B cell (primary cell): ENCODE data around the gene RNF32. TPM values are rescaled to one million over a fixed set of nuclear protein-coding genes. Genes with fewer than 3 reads are reported as not detected.

ENCODE experiments used
- ATAC-seq: fragments of 200-7000 bp; cut with Tn5 transposase; one replicate; pipeline ENCODE4 v1.10.0; 2021; ENCODE audit warnings: low read depth, mild to moderate bottlenecking, moderate number of reproducible peaks, moderate library complexity
- CTCF ChIA-PET: fragments of 350-600 bp; sonication (Branson Sonifier 250); formaldehyde crosslinking; loops from one replicate; lab custom pipeline; 2021; ENCODE audit warnings: antibody characterized with exemption, inconsistent platforms; lab: Charles Lee
- POLR2A ChIA-PET: fragments of 350-600 bp; sonication (Branson Sonifier 250); formaldehyde crosslinking; loops from one replicate; lab custom pipeline; 2021; ENCODE audit warnings: antibody characterized with exemption; lab: Charles Lee
- DNase-seq: peaks from one replicate; pipeline ENCODE4 v3.0.0; 2013
- H2AFZ ChIP-seq: 2 replicates; pipeline ENCODE4 v1.6.1; 2012; ENCODE audit warnings: mild to moderate bottlenecking, low read depth, low read length; ENCODE audit not compliant: insufficient read depth, poor library complexity, severe bottlenecking
- H3K27ac ChIP-seq, 2 donors: 1 replicate in 1 of 2; 2 replicates in 1 of 2; pipeline ENCODE4 v1.5.1; 2012 to 2013; ENCODE audit warnings: low read length in 2 of 2, mild to moderate bottlenecking in 2 of 2, moderate library complexity in 1 of 2
- H3K27me3 ChIP-seq, 4 experiments: fragments of 200-600 bp in 1 of 4; sonication (generic) in 1 of 4; replicated peaks in 1 of 4; 1 replicate in 2 of 4; 2 replicates in 2 of 4; pipeline versions ENCODE4 v1.6.1 to v1.7.0; 2013 to 2016; ENCODE audit warnings: low read length in 3 of 4, mild to moderate bottlenecking in 2 of 4, mixed read lengths in 1 of 4, moderate library complexity in 1 of 4; ENCODE audit not compliant: insufficient read depth in 4 of 4, control insufficient read depth in 3 of 4; ENCODE audit errors: control extremely low read depth in 1 of 4
- H3K36me3 ChIP-seq, 2 experiments: replicated peaks in 1 of 2; 1 replicate in 1 of 2; 2 replicates in 1 of 2; pipeline versions ENCODE4 v1.6.1 to v1.7.1; 2013; ENCODE audit warnings: low read length in 1 of 2; ENCODE audit not compliant: insufficient read depth in 2 of 2, control insufficient read depth in 1 of 2; ENCODE audit errors: control extremely low read depth in 1 of 2, extremely low read depth in 1 of 2
- H3K4me1 ChIP-seq, 2 donors: fragments of 200-600 bp in 1 of 2; sonication (generic) in 1 of 2; 1 replicate in 1 of 2; 2 replicates in 1 of 2; pipeline versions ENCODE4 v1.5.1 to v1.6.1; 2013 to 2017; ENCODE audit warnings: low read length in 2 of 2; ENCODE audit not compliant: control insufficient read depth in 2 of 2, insufficient read depth in 2 of 2
- H3K4me2 ChIP-seq: replicated peaks from 2 replicates; pipeline ENCODE3; 2012; ENCODE audit warnings: mild to moderate bottlenecking, low read depth, low read length; ENCODE audit not compliant: poor library complexity, severe bottlenecking
- H3K4me3 ChIP-seq, 5 experiments: fragments of 200-600 bp in 1 of 5; sonication (generic) in 1 of 5; 1 replicate in 3 of 5; 2 replicates in 2 of 5; pipeline versions ENCODE4 v1.5.1 to v1.7.0; 2011 to 2016; ENCODE audit warnings: low read length in 4 of 5, mild to moderate bottlenecking in 4 of 5, low read depth in 2 of 5, control low read depth in 1 of 5, moderate library complexity in 1 of 5; ENCODE audit not compliant: insufficient read depth in 1 of 5; ENCODE audit errors: control extremely low read depth in 1 of 5, extremely low read depth in 1 of 5
- H3K79me2 ChIP-seq: fragments of 200-600 bp; sonication (generic); one replicate; pipeline ENCODE4 v1.6.0; 2016; ENCODE audit warnings: low read length; ENCODE audit not compliant: control insufficient read depth, insufficient read depth
- H3K9ac ChIP-seq: fragments of 200-600 bp; sonication (generic); 2 replicates; pipeline ENCODE4 v1.6.1; 2017; ENCODE audit warnings: mild to moderate bottlenecking, low read length, moderate library complexity
- H3K9me3 ChIP-seq, 3 donors: one replicate each; pipeline versions ENCODE4 v1.6.1 to v1.7.1; 2013; ENCODE audit warnings: low read length in 2 of 3; ENCODE audit not compliant: control insufficient read depth in 2 of 3, insufficient read depth in 1 of 3; ENCODE audit errors: control extremely low read depth in 1 of 3
- H4K20me1 ChIP-seq: 2 replicates; pipeline ENCODE4 v1.6.0; 2012; ENCODE audit warnings: mild to moderate bottlenecking, low read length; ENCODE audit not compliant: insufficient read depth, control insufficient read depth, poor library complexity, severe bottlenecking
- H3K27ac Mint-ChIP-seq: one replicate; pipeline ENCODE4 v1.8.0; 2021; ENCODE audit warnings: mixed read lengths
- H3K27me3 Mint-ChIP-seq: one replicate; pipeline ENCODE4 v1.8.0; 2021; ENCODE audit warnings: mixed read lengths
- H3K4me1 Mint-ChIP-seq: one replicate; pipeline ENCODE4 v1.8.0; 2021; ENCODE audit warnings: mixed read lengths
- H3K4me3 Mint-ChIP-seq: one replicate; pipeline ENCODE4 v1.8.0; 2021; ENCODE audit warnings: mixed read lengths
- H3K9me3 Mint-ChIP-seq: one replicate; pipeline ENCODE4 v1.8.0; 2022; ENCODE audit warnings: mixed read lengths; ENCODE audit not compliant: insufficient read depth
- EZH2 ChIP-seq: IDR thresholded peaks from 2 replicates; pipeline ENCODE4 v1.6.1; 2012; ENCODE audit warnings: borderline replicate concordance, low read depth, mild to moderate bottlenecking, moderate library complexity, low read length; ENCODE audit not compliant: insufficient read depth, poor library complexity, severe bottlenecking
- WGBS: methylation state at CpG from one replicate; pipeline ENCODE4 v1.1.5; 2013; ENCODE audit warnings: missing lambda C conversion rate; ENCODE audit not compliant: insufficient coverage; 5-methylcytosine and 5-hydroxymethylcytosine counted together
- intact Hi-C: fragments of 100-400 bp; cut with micrococcal nuclease; formaldehyde crosslinking; loops from one replicate; pipeline ENCODE4 v1.10.0; 2022
- polyA plus RNA-seq: library from polyadenylated mRNA; depleted of rRNA; stranded (reverse); fragments of >200 nt; gene quantifications from 2 replicates; pipeline ENCODE4 v1.2.3, GENCODE V29; 2012
- total RNA-seq, 2 donors: library from RNA; stranded (reverse); fragments of 120-200 nt in 1 of 2; gene quantifications; 1 replicate in 1 of 2; 2 replicates in 1 of 2; pipeline versions ENCODE4 v1.2.3 to v1.2.4, GENCODE V29; 2013 to 2022
- TF ChIP-seq, protein P1 (sequence below): fragments of 200-600 bp; IDR thresholded peaks from one replicate; pipeline ENCODE4 v1.8.0; 2022; ENCODE audit warnings: antibody characterized with exemption, mild to moderate bottlenecking

RNF32 gene
- total and polyA plus RNA-seq, 2 donors (not counting 1 experiment from before 2014, with no cell fraction given), result 1.6 to 2.3 TPM

DNA sequence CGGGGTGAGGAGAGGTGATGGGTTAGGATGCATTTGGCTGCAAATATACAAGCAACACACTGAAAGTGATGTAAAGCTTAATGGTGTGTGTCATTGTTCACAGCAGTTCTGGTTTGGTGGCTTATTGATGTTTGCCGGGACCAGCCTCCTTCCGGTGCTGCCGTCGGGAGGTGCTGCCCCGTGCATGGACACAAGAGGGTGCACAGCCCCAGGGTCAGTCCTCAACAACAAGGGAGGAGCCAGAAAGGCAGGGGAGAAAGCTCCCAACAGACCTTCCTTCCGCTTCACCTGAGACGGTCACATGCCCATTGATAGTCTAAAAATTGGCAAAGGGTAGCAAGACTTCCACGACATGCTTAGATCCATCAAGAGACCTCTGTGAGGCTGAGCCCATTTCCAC, 9.5 kb downstream of the RNF32 start:
- no peak overlapping the region for H3K4me2 ChIP-seq
- no peak overlapping the region for H3K4me3 Mint-ChIP-seq
- intact Hi-C loops, result no loop called here
- no peaks in the 10 kb centered on the region for H3K4me1 ChIP-seq
- H3K4me1 Mint-ChIP-seq, result no peaks in the 10 kb centered on the region
- H3K9me3 ChIP-seq, result no peaks in the 10 kb centered on the region
- DNase-seq (no peak), ATAC-seq (no peak)
- H3K27ac ChIP-seq, result no peak overlapping the region
- no peaks in the 10 kb centered on the region for H3K36me3 ChIP-seq
- no peak for TF ChIP-seq EZH2
- TF ChIP-seq, protein P1, sequence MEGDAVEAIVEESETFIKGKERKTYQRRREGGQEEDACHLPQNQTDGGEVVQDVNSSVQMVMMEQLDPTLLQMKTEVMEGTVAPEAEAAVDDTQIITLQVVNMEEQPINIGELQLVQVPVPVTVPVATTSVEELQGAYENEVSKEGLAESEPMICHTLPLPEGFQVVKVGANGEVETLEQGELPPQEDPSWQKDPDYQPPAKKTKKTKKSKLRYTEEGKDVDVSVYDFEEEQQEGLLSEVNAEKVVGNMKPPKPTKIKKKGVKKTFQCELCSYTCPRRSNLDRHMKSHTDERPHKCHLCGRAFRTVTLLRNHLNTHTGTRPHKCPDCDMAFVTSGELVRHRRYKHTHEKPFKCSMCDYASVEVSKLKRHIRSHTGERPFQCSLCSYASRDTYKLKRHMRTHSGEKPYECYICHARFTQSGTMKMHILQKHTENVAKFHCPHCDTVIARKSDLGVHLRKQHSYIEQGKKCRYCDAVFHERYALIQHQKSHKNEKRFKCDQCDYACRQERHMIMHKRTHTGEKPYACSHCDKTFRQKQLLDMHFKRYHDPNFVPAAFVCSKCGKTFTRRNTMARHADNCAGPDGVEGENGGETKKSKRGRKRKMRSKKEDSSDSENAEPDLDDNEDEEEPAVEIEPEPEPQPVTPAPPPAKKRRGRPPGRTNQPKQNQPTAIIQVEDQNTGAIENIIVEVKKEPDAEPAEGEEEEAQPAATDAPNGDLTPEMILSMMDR, result no peak
- peaks cover 0 to 28% (median 5%) of the 10 kb centered on the region in 4 experiments for H3K27me3 ChIP-seq
- H3K27ac Mint-ChIP-seq, result no peak overlapping the region
- no peak overlapping the region for H3K4me3 ChIP-seq
- ChIA-PET CTCF (no interaction called here), POLR2A (no interaction called here)
- H3K79me2 ChIP-seq, result no peaks in the 10 kb centered on the region
- H4K20me1 ChIP-seq, result no peaks in the 10 kb centered on the region
- no peak overlapping the region for H2AFZ ChIP-seq
- no peak overlapping the region for H3K9ac ChIP-seq
- WGBS, result 64% methylated on average over 8 of the region's 9 CpGs
- peaks cover 36% of the 10 kb centered on the region for H3K27me3 Mint-ChIP-seq
- H3K9me3 Mint-ChIP-seq, result no peaks in the 10 kb centered on the region

DNA sequence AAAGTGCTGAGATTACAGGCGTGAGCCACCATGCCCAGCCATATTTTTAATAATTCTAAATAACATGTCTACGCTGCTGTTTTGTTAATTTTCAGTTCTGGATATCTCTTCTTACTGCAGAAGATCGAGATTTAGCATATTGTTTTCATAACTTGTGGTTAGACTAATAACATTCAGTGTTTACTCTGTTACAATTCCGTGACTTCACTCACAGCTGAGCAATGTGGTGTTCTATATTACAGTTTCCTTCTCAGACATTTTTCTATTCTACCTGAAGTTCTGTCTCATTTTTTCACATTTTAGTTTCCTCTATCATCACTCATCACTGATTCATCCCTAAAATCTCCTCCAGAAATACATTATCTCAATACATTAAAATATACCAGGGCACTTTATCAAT, 10.9 kb downstream of the RNF32 start:
- Histone ChIP-seq H4K20me1 (no peaks in the 10 kb centered on the region), H3K4me2 (no peak overlapping the region), H3K9ac (no peak overlapping the region), H3K27me3 (peaks cover 0 to 28% (median 5%) of the 10 kb centered on the region in 4 experiments), H3K79me2 (no peaks in the 10 kb centered on the region), H3K9me3 (no peaks in the 10 kb centered on the region), H3K27ac (no peak overlapping the region), H3K36me3 (no peaks in the 10 kb centered on the region), H2AFZ (no peak overlapping the region), H3K4me3 (no peak overlapping the region), H3K4me1 (no peaks in the 10 kb centered on the region)
- 100% methylated on average over 1 of the region's 4 CpGs for WGBS
- no peaks in the 10 kb centered on the region for H3K4me1 Mint-ChIP-seq
- H3K9me3 Mint-ChIP-seq, result no peaks in the 10 kb centered on the region
- intact Hi-C loops, result no loop called here
- TF ChIP-seq, protein P1, result no peak
- no peak for TF ChIP-seq EZH2
- no peak for DNase-seq
- CTCF ChIA-PET, result no interaction called here
- no peak for ATAC-seq
- peaks cover 32% of the 10 kb centered on the region for H3K27me3 Mint-ChIP-seq
- H3K4me3 Mint-ChIP-seq, result no peak overlapping the region
- H3K27ac Mint-ChIP-seq, result no peak overlapping the region
- POLR2A ChIA-PET, result no interaction called here
